Endodermal cell (in vitro differentiated cells): ENCODE data around the gene SFTPA1. TPM values are rescaled to one million over a fixed set of nuclear protein-coding genes. Genes with fewer than 3 reads are reported as not detected.
"Not testable (repeated sequence)": the region's sequence is repeated elsewhere in the genome, so short reads cannot be mapped to it uniquely, and the experiment has no call there.

Experiments
- DNase-seq: peaks from one replicate; pipeline ENCODE4 v3.0.0-alpha.2; 2017
- H3K27ac ChIP-seq: 2 replicates; pipeline ENCODE4 v1.5.1; 2013; ENCODE audit warnings: mild to moderate bottlenecking, low read depth, low read length, moderate library complexity
- H3K27me3 ChIP-seq: 2 replicates; pipeline ENCODE4 v1.6.1; 2013; ENCODE audit warnings: mild to moderate bottlenecking, low read length, moderate library complexity; ENCODE audit not compliant: insufficient read depth, control insufficient read depth, poor library complexity, severe bottlenecking
- H3K36me3 ChIP-seq: 2 replicates; pipeline ENCODE4 v1.7.0; 2013; ENCODE audit warnings: mild to moderate bottlenecking, low read length, moderate library complexity; ENCODE audit not compliant: control insufficient read depth, insufficient read depth
- H3K4me1 ChIP-seq: one replicate; pipeline ENCODE4 v1.7.0; 2013; ENCODE audit warnings: low read length; ENCODE audit not compliant: control insufficient read depth, insufficient read depth
- H3K4me3 ChIP-seq: 2 replicates; pipeline ENCODE4 v1.5.1; 2013; ENCODE audit warnings: mild to moderate bottlenecking, low read length, moderate library complexity
- H3K9ac ChIP-seq: 2 replicates; pipeline ENCODE4 v1.6.1; 2013; ENCODE audit warnings: mild to moderate bottlenecking, low read length, moderate library complexity; ENCODE audit not compliant: poor library complexity, severe bottlenecking; ENCODE audit errors: extremely low read depth
- H3K9me3 ChIP-seq: 2 replicates; pipeline ENCODE4 v1.6.1; 2013; ENCODE audit warnings: mild to moderate bottlenecking, low read length, moderate library complexity; ENCODE audit not compliant: control insufficient read depth
- H3K27ac Mint-ChIP-seq: 2 replicates; pipeline ENCODE4 v1.8.0; 2020; ENCODE audit warnings: mixed read lengths
- H3K27me3 Mint-ChIP-seq: 2 replicates; pipeline ENCODE4 v1.8.0; 2021; ENCODE audit warnings: mild to moderate bottlenecking, mixed read lengths; ENCODE audit not compliant: insufficient read depth
- H3K36me3 Mint-ChIP-seq: 2 replicates; pipeline ENCODE4 v1.8.0; 2020; ENCODE audit warnings: low read depth, mixed read lengths
- H3K4me1 Mint-ChIP-seq: 2 replicates; pipeline ENCODE4 v1.8.0; 2020; ENCODE audit warnings: mixed read lengths
- H3K4me3 Mint-ChIP-seq: 2 replicates; pipeline ENCODE4 v1.8.0; 2020; ENCODE audit warnings: mild to moderate bottlenecking, moderate library complexity, mixed read lengths
- H3K9me3 Mint-ChIP-seq: 2 replicates; pipeline ENCODE4 v1.8.0; 2020; ENCODE audit warnings: mild to moderate bottlenecking, mixed read lengths
- CTCF ChIP-seq: fragments of 200-600 bp; sonication (generic); conservative IDR thresholded peaks from 2 replicates; pipeline ENCODE4 v1.5.0; 2021; ENCODE audit warnings: antibody characterized with exemption, mild to moderate bottlenecking
- WGBS, 2 experiments: methylation state at CpG; one replicate each; pipeline versions ENCODE4 v1.1.5 to v1.1.7; 2013; ENCODE audit warnings: missing lambda C conversion rate in 2 of 2, mixed read lengths in 1 of 2; ENCODE audit not compliant: insufficient coverage in 1 of 2, insufficient read length in 1 of 2; 5-methylcytosine and 5-hydroxymethylcytosine counted together
- total RNA-seq, 2 donors: library from RNA; stranded (reverse); fragmentation: NEBNext Ultra II Directional in 1 of 2; extraction: Animal tissue kit (Norgen Biotek cat#: 25700) in 1 of 2; gene quantifications; 2 replicates in 1 of 2; 3 replicates in 1 of 2; pipeline ENCODE4 v1.2.1, GENCODE V29; 2021

The SFTPA1 gene
- total RNA-seq, 2 donors from 2014 or later = not detected

- Mint-ChIP-seq H3K4me1 (no peaks in the 10 kb centered on the region), H3K27ac (no peak overlapping the region), H3K27me3 (peaks cover 14% of the 10 kb centered on the region), H3K36me3 (no peaks in the 10 kb centered on the region), H3K4me3 (no peak overlapping the region), H3K9me3 (peaks cover 7% of the 10 kb centered on the region)
- no peak overlapping the region for H3K27ac ChIP-seq
- H3K9me3 ChIP-seq = no peaks in the 10 kb centered on the region
- no peaks in the 10 kb centered on the region for H3K4me1 ChIP-seq
- no peak overlapping the region for H3K9ac ChIP-seq
- no peaks in the 10 kb centered on the region for H3K36me3 ChIP-seq
- no peak for TF ChIP-seq CTCF
- no peak for DNase-seq
- peaks cover 20% of the 10 kb centered on the region for H3K27me3 ChIP-seq
- no peak overlapping the region for H3K4me3 ChIP-seq
These were observed 5.4 kb upstream of the SFTPA1 start for GRCh38 chr10:79605308-79605707.

- 30 to 65% methylated on average over 5 to 19 of the region's 20 CpGs for WGBS, 2 experiments
- Mint-ChIP-seq H3K36me3 (no peaks in the 10 kb centered on the region), H3K9me3 (no peaks in the 10 kb centered on the region), H3K27me3 (peaks cover 16% of the 10 kb centered on the region), H3K4me1 (no peaks in the 10 kb centered on the region), H3K4me3 (no peak overlapping the region), H3K27ac (no peak overlapping the region)
- TF ChIP-seq CTCF = peak; percentile 95
- H3K4me1 ChIP-seq = no peaks in the 10 kb centered on the region
- peak; percentile 86 for DNase-seq
- no peaks in the 10 kb centered on the region for H3K9me3 ChIP-seq
- H3K27ac ChIP-seq = no peak overlapping the region
- no peak overlapping the region for H3K9ac ChIP-seq
- no peak overlapping the region for H3K4me3 ChIP-seq
- peaks cover 13% of the 10 kb centered on the region for H3K27me3 ChIP-seq
- H3K36me3 ChIP-seq = no peaks in the 10 kb centered on the region
These were observed 2.0 kb upstream of the SFTPA1 start for GRCh38 chr10:79608505-79609375.

GRCh38 chr10:79611193-79611976 is 646 bp downstream of the SFTPA1 start:
- H3K9me3 Mint-ChIP-seq, H3K36me3 Mint-ChIP-seq, H3K9me3 ChIP-seq, H3K4me1 Mint-ChIP-seq, H3K4me3 ChIP-seq, H3K27ac Mint-ChIP-seq, DNase-seq, H3K27me3 Mint-ChIP-seq, H3K4me3 Mint-ChIP-seq, H3K4me1 ChIP-seq, H3K9ac ChIP-seq, H3K36me3 ChIP-seq, H3K27ac ChIP-seq: not testable (repeated sequence)
- peaks cover 12% of the 10 kb centered on the region for H3K27me3 ChIP-seq
- WGBS, 2 experiments = 52 to 86% methylated on average over 2 to 15 of the region's 18 CpGs
